Muscle of leg (tissue), 11 donors: ENCODE data around the gene PSMA8. TPM values are rescaled to one million over a fixed set of nuclear protein-coding genes. Genes with fewer than 3 reads are reported as not detected.
"Not testable (repeated sequence)": the region's sequence is repeated elsewhere in the genome, so short reads cannot be mapped to it uniquely, and the experiment has no call there.

Experiments
- DNase-seq: peaks from one replicate; pipeline ENCODE4 v3.0.0; 2013
- H3K27ac ChIP-seq: one replicate; pipeline ENCODE4 v1.5.1; 2013; ENCODE audit warnings: mild to moderate bottlenecking, low read length, control low read depth
- H3K27me3 ChIP-seq: one replicate; pipeline ENCODE4 v1.6.1; 2013; ENCODE audit warnings: low read length; ENCODE audit not compliant: control insufficient read depth, insufficient read depth
- H3K36me3 ChIP-seq: one replicate; pipeline ENCODE4 v1.6.1; 2013; ENCODE audit warnings: low read length; ENCODE audit not compliant: control insufficient read depth, insufficient read depth
- H3K4me1 ChIP-seq: one replicate; pipeline ENCODE4 v1.6.1; 2013; ENCODE audit warnings: low read length; ENCODE audit not compliant: control insufficient read depth, insufficient read depth
- H3K4me3 ChIP-seq: one replicate; pipeline ENCODE4 v1.5.1; 2013; ENCODE audit warnings: low read length, control low read depth
- H3K9me3 ChIP-seq: replicated peaks from 2 replicates; pipeline ENCODE4 v1.6.1; 2013; ENCODE audit warnings: low read depth, low read length; ENCODE audit not compliant: control insufficient read depth
- WGBS: methylation state at CpG from one replicate; pipeline ENCODE4 v1.1.5; 2013; ENCODE audit warnings: missing lambda C conversion rate; ENCODE audit not compliant: insufficient coverage; 5-methylcytosine and 5-hydroxymethylcytosine counted together
- polyA plus RNA-seq, 8 donors: library from polyadenylated mRNA; unstranded; fragments of 120-200 nt; gene quantifications; one replicate each; pipeline versions ENCODE4 v1.2.1 to v1.2.3, GENCODE V29; 2013; ENCODE audit warnings: inconsistent platforms in 1 of 8, low replicate concordance in 1 of 8; ENCODE audit not compliant: insufficient read length in 8 of 8, insufficient read depth in 1 of 8
- total RNA-seq: library from RNA; stranded (reverse); fragments of 120-200 nt; gene quantifications from one replicate; pipeline ENCODE4 v1.2.4, GENCODE V29; 2013

PSMA8 gene
- total and polyA plus RNA-seq, 9 donors: 0.10 to 0.16 (median 0.15) TPM; not detected in 6

- no peaks in the 10 kb centered on the region for H3K9me3 ChIP-seq
- no CpG with 5 or more reads among the region's 2 CpGs for WGBS
- no peak for DNase-seq
- no peak overlapping the region for H3K4me3 ChIP-seq
- no peaks in the 10 kb centered on the region for H3K4me1 ChIP-seq
- H3K36me3 ChIP-seq: no peaks in the 10 kb centered on the region
- no peaks in the 10 kb centered on the region for H3K27me3 ChIP-seq
- no peak overlapping the region for H3K27ac ChIP-seq
Observed at GRCh38 chr18:26164571-26164970, 30.9 kb downstream of the PSMA8 start.

GRCh38 chr18:26167592-26167991, 33.9 kb downstream of the PSMA8 start:
- H3K4me3 ChIP-seq, H3K9me3 ChIP-seq, H3K36me3 ChIP-seq, H3K27ac ChIP-seq, H3K4me1 ChIP-seq, DNase-seq, H3K27me3 ChIP-seq: not testable (repeated sequence)
- no CpG with 5 or more reads among the region's 1 CpG for WGBS

- no peak for DNase-seq
- no peaks in the 10 kb centered on the region for H3K4me1 ChIP-seq
Observed at GRCh38 chr18:26175481-26175880, 41.8 kb downstream of the PSMA8 start.

GRCh38 chr18:26176134-26176533, 42.5 kb downstream of the PSMA8 start:
- Histone ChIP-seq H3K4me3 (no peak overlapping the region), H3K27me3 (no peaks in the 10 kb centered on the region), H3K27ac (no peak overlapping the region), H3K9me3 (no peaks in the 10 kb centered on the region), H3K4me1 (no peaks in the 10 kb centered on the region), H3K36me3 (no peaks in the 10 kb centered on the region)
- DNase-seq: no peak

More at GRCh38 chr18:26175481-26175880, 41.8 kb downstream of the PSMA8 start:
- H3K27ac ChIP-seq: no peak overlapping the region
- WGBS: 57% methylated on average over 1 of the region's 2 CpGs
- no peaks in the 10 kb centered on the region for H3K27me3 ChIP-seq
- H3K9me3 ChIP-seq: no peaks in the 10 kb centered on the region
- H3K4me3 ChIP-seq: no peak overlapping the region
- no peaks in the 10 kb centered on the region for H3K36me3 ChIP-seq

GRCh38 chr18:26181343-26181826, 47.7 kb downstream of the PSMA8 start:
- no peaks in the 10 kb centered on the region for H3K27me3 ChIP-seq
- H3K9me3 ChIP-seq: no peaks in the 10 kb centered on the region
- no peaks in the 10 kb centered on the region for H3K4me1 ChIP-seq
- no peak overlapping the region for H3K27ac ChIP-seq
- no peak for DNase-seq
- no peaks in the 10 kb centered on the region for H3K36me3 ChIP-seq
- no peak overlapping the region for H3K4me3 ChIP-seq
- WGBS: 92% methylated on average over 5 of the region's 7 CpGs

GRCh38 chr18:26183395-26184112, 49.9 kb downstream of the PSMA8 start:
- no peak overlapping the region for H3K27ac ChIP-seq
- H3K27me3 ChIP-seq: no peaks in the 10 kb centered on the region
- no peak overlapping the region for H3K4me3 ChIP-seq
- no peaks in the 10 kb centered on the region for H3K4me1 ChIP-seq
- H3K36me3 ChIP-seq: no peaks in the 10 kb centered on the region
- peaks cover 2% of the 10 kb centered on the region for H3K9me3 ChIP-seq
- no peak for DNase-seq

GRCh38 chr18:26185267-26185666, 51.6 kb downstream of the PSMA8 start:
- no peaks in the 10 kb centered on the region for H3K4me1 ChIP-seq
- no peaks in the 10 kb centered on the region for H3K36me3 ChIP-seq
- H3K9me3 ChIP-seq: peaks cover 2% of the 10 kb centered on the region
- no peak for DNase-seq
- no peak overlapping the region for H3K4me3 ChIP-seq
- no peak overlapping the region for H3K27ac ChIP-seq
- H3K27me3 ChIP-seq: no peaks in the 10 kb centered on the region
- WGBS: no CpG with 5 or more reads among the region's 2 CpGs

- no peak for DNase-seq
- H3K4me3 ChIP-seq: no peak overlapping the region
- no peaks in the 10 kb centered on the region for H3K36me3 ChIP-seq
- no peak overlapping the region for H3K27ac ChIP-seq
- no peaks in the 10 kb centered on the region for H3K27me3 ChIP-seq
- WGBS: 88% methylated on average over 6 of the region's 8 CpGs
- H3K4me1 ChIP-seq: no peaks in the 10 kb centered on the region
- peaks cover 2% of the 10 kb centered on the region for H3K9me3 ChIP-seq
Observed at GRCh38 chr18:26190506-26190905, 56.8 kb downstream of the PSMA8 start.

- Histone ChIP-seq H3K4me1 (no peaks in the 10 kb centered on the region), H3K9me3 (peaks cover 2% of the 10 kb centered on the region), H3K27me3 (no peaks in the 10 kb centered on the region), H3K27ac (no peak overlapping the region), H3K4me3 (no peak overlapping the region), H3K36me3 (no peaks in the 10 kb centered on the region)
- WGBS: no CpG with 5 or more reads among the region's 1 CpG
- DNase-seq: no peak
Observed at GRCh38 chr18:26192233-26192632, 58.6 kb downstream of the PSMA8 start.

GRCh38 chr18:26196605-26197004, 62.9 kb downstream of the PSMA8 start:
- H3K9me3 ChIP-seq: no peaks in the 10 kb centered on the region
- no peaks in the 10 kb centered on the region for H3K36me3 ChIP-seq
- 88% methylated on average over 3 of the region's 3 CpGs for WGBS
- DNase-seq: no peak
- no peak overlapping the region for H3K4me3 ChIP-seq
- H3K4me1 ChIP-seq: no peaks in the 10 kb centered on the region
- no peaks in the 10 kb centered on the region for H3K27me3 ChIP-seq
- no peak overlapping the region for H3K27ac ChIP-seq

- 100% methylated on average over 2 of the region's 9 CpGs for WGBS
Observed at GRCh38 chr18:26202001-26202400, 68.3 kb downstream of the PSMA8 start.

More at GRCh38 chr18:26202001-26202400, 68.3 kb downstream of the PSMA8 start:
- H3K4me3 ChIP-seq, H3K27ac ChIP-seq, DNase-seq, H3K36me3 ChIP-seq, H3K9me3 ChIP-seq, H3K27me3 ChIP-seq, H3K4me1 ChIP-seq: not testable (repeated sequence)
